HCT116 (cell line): ENCODE data around the gene LSAMP. TPM values are rescaled to one million over a fixed set of nuclear protein-coding genes. Genes with fewer than 3 reads are reported as not detected.

ENCODE experiments used
- ATAC-seq: fragments of 200-7000 bp; cut with Tn5 transposase; 2 replicates; pipeline ENCODE4 v1.9.1; 2020; ENCODE audit warnings: mild to moderate bottlenecking, moderate library complexity
- BruUV-seq: library from RNA; stranded (reverse); fragments of 400-500 nt; replicated peaks from 2 replicates; lab custom pipeline; 2021; lab: Mats Ljungman, UMichigan
- CTCF ChIA-PET: fragments of 300-600 bp; sonication (Branson Sonifier 250); formaldehyde crosslinking; loops from one replicate; lab custom pipeline; 2021; ENCODE audit warnings: antibody characterized with exemption; lab: Charles Lee
- POLR2A ChIA-PET: fragments of 300-600, 350-600 bp; sonication (Branson Sonifier 250); formaldehyde crosslinking; loops from one replicate; lab custom pipeline; 2021; ENCODE audit warnings: antibody characterized with exemption; lab: Charles Lee
- RAD21 ChIA-PET, 2 experiments: fragments of 300-600 bp; sonication (Branson Sonifier 250); formaldehyde crosslinking; loops; one replicate each; lab custom pipeline; 2023; ENCODE audit warnings: low total read pairs in 2 of 2; ENCODE audit not compliant: uncharacterized antibody in 2 of 2, unreplicated experiment in 2 of 2, low non-redundant PET in 1 of 2; lab: Charles Lee
- DNase-seq: peaks from one replicate; pipeline ENCODE4 v3.0.0-alpha.2; 2010; ENCODE audit warnings: low read depth, low spot score
- H2AFZ ChIP-seq: fragments of 200-600 bp; shearing (Covaris generic), sonication (generic); 2 replicates; pipeline ENCODE4 v1.6.1; 2017; ENCODE audit warnings: low read depth, mixed run types, mixed read lengths, antibody characterized with exemption, low read length; ENCODE audit not compliant: poor library complexity, severe bottlenecking
- H3K27ac ChIP-seq: 2 replicates; pipeline ENCODE4 v1.5.1; 2012; ENCODE audit warnings: low read depth, low read length
- H3K27me3 ChIP-seq: fragments of 200-600 bp; sonication (generic); 2 replicates; pipeline ENCODE4 v1.6.1; 2016; ENCODE audit warnings: mixed run types, low read length, mixed read lengths; ENCODE audit not compliant: insufficient read depth
- H3K36me3 ChIP-seq, 2 experiments: fragments of 200-500 bp in 1 of 2; fragments of 200-600 bp in 1 of 2; sonication (Bioruptor generic) in 1 of 2; sonication (generic) in 1 of 2; 2 replicates each; pipeline versions ENCODE4 v1.5.1 to v1.6.1; 2014 to 2016; ENCODE audit warnings: low read length in 2 of 2, inconsistent platforms in 1 of 2, mixed read lengths in 1 of 2, mixed run types in 1 of 2; ENCODE audit not compliant: insufficient read depth in 2 of 2, control insufficient read depth in 1 of 2
- H3K4me1 ChIP-seq, 2 experiments: fragments of 200-600 bp in 1 of 2; sonication (generic) in 1 of 2; 2 replicates each; pipeline versions ENCODE4 v1.5.1 to v1.6.1; 2012 to 2017; ENCODE audit warnings: low read length in 2 of 2, inconsistent platforms in 1 of 2, mild to moderate bottlenecking in 1 of 2, mixed read lengths in 1 of 2, mixed run types in 1 of 2, moderate library complexity in 1 of 2; ENCODE audit not compliant: insufficient read depth in 2 of 2, control insufficient read depth in 1 of 2
- H3K4me2 ChIP-seq: fragments of 200-600 bp; sonication (generic); 2 replicates; pipeline ENCODE4 v1.6.1; 2017; ENCODE audit warnings: mixed run types, low read length, mixed read lengths
- H3K4me3 ChIP-seq, 2 experiments: fragments of 200-600 bp in 1 of 2; sonication (generic) in 1 of 2; replicated peaks in 1 of 2; 2 replicates each; pipeline ENCODE4 v1.5.1; 2011 to 2016; ENCODE audit warnings: low read length in 2 of 2, control low read depth in 1 of 2, low read depth in 1 of 2, mild to moderate bottlenecking in 1 of 2, mixed read lengths in 1 of 2, mixed run types in 1 of 2
- H3K79me2 ChIP-seq: fragments of 200-600 bp; sonication (generic); 2 replicates; pipeline ENCODE4 v1.6.1; 2017; ENCODE audit warnings: mild to moderate bottlenecking, mixed run types, low read length, moderate library complexity, mixed read lengths; ENCODE audit not compliant: insufficient read depth
- H3K9ac ChIP-seq: fragments of 200-600 bp; sonication (generic); 2 replicates; pipeline ENCODE4 v1.6.1; 2016; ENCODE audit warnings: low read length, mixed read lengths
- H3K9me2 ChIP-seq: fragments of 200-600 bp; sonication (generic), shearing (Covaris generic); 2 replicates; pipeline ENCODE4 v1.6.1; 2017; ENCODE audit warnings: mixed run types, mild to moderate bottlenecking, moderate library complexity; ENCODE audit not compliant: insufficient read depth
- H3K9me3 ChIP-seq, 2 experiments: fragments of 200-500 bp in 1 of 2; fragments of 200-600 bp in 1 of 2; sonication (Bioruptor generic) in 1 of 2; sonication (generic) in 1 of 2; 2 replicates each; pipeline ENCODE4 v1.6.1; 2014 to 2017; ENCODE audit warnings: low read length in 2 of 2, mixed read lengths in 2 of 2, inconsistent platforms in 1 of 2, low read depth in 1 of 2, mild to moderate bottlenecking in 1 of 2, mixed run types in 1 of 2, moderate library complexity in 1 of 2; ENCODE audit not compliant: control insufficient read depth in 1 of 2, insufficient read depth in 1 of 2
- H4K20me1 ChIP-seq: fragments of 200-600 bp; sonication (generic), shearing (Covaris generic); 2 replicates; pipeline ENCODE4 v1.6.1; 2017; ENCODE audit warnings: mixed run types, mild to moderate bottlenecking, moderate library complexity; ENCODE audit not compliant: insufficient read depth
- CEBPB ChIP-seq: IDR thresholded peaks from 2 replicates; pipeline ENCODE4 v1.6.1; 2012; ENCODE audit warnings: low read depth
- EZH2 ChIP-seq: fragments of 200-600 bp; sonication (generic); IDR thresholded peaks from 2 replicates; pipeline ENCODE4 v1.6.1; 2017; ENCODE audit warnings: antibody characterized with exemption, mixed run types
- EZH2phosphoT487 ChIP-seq: fragments of 200-600 bp; IDR thresholded peaks from 2 replicates; pipeline ENCODE4 v1.6.1; 2018; ENCODE audit warnings: antibody characterized with exemption, borderline replicate concordance
- FOSL1 ChIP-seq: IDR thresholded peaks from 2 replicates; pipeline ENCODE4 v1.6.1; 2012; ENCODE audit warnings: low read depth
- JUND ChIP-seq: IDR thresholded peaks from 2 replicates; pipeline ENCODE4 v1.6.1; 2012
- POLR2A ChIP-seq: IDR thresholded peaks from 2 replicates; pipeline ENCODE4 v1.7.0; 2011; ENCODE audit warnings: borderline replicate concordance; ENCODE audit not compliant: insufficient read depth, insufficient read length; ENCODE audit errors: extremely low read depth
- POLR2AphosphoS5 ChIP-seq: IDR thresholded peaks from 2 replicates; pipeline ENCODE4 v1.6.1; 2011; ENCODE audit warnings: mild to moderate bottlenecking, low read depth, low read length, moderate library complexity
- RAD21 ChIP-seq: IDR thresholded peaks from 2 replicates; pipeline ENCODE4 v1.6.1; 2012; ENCODE audit warnings: low read depth, mild to moderate bottlenecking
- REST ChIP-seq: IDR thresholded peaks from 2 replicates; pipeline ENCODE4 v1.6.1; 2012; ENCODE audit warnings: low read depth
- SIN3A ChIP-seq: IDR thresholded peaks from 2 replicates; pipeline ENCODE4 v1.6.1; 2012; ENCODE audit warnings: low read depth
- SP1 ChIP-seq: IDR thresholded peaks from 2 replicates; pipeline ENCODE4 v1.6.1; 2012; ENCODE audit warnings: low read depth
- SRF ChIP-seq: IDR thresholded peaks from 2 replicates; pipeline ENCODE4 v1.6.1; 2012; ENCODE audit warnings: low read depth
- TCF7L2 ChIP-seq: IDR thresholded peaks from 2 replicates; pipeline ENCODE4 v1.7.0; 2011; ENCODE audit warnings: borderline replicate concordance, inconsistent platforms; ENCODE audit not compliant: insufficient read depth, insufficient read length; ENCODE audit errors: extremely low read depth
- YY1 ChIP-seq: IDR thresholded peaks from 2 replicates; pipeline ENCODE4 v1.6.1; 2011; ENCODE audit warnings: low read length, low read depth, moderate library complexity, mild to moderate bottlenecking; ENCODE audit not compliant: insufficient replicate concordance; ENCODE audit errors: extremely low read depth
- ZBTB33 ChIP-seq: IDR thresholded peaks from 2 replicates; pipeline ENCODE4 v1.6.1; 2011; ENCODE audit warnings: mild to moderate bottlenecking, low read length, moderate library complexity; ENCODE audit not compliant: insufficient replicate concordance; ENCODE audit errors: extremely low read depth
- ZNF274 ChIP-seq: fragments of 200-500 bp; sonication (Bioruptor generic); IDR thresholded peaks from 2 replicates; pipeline ENCODE4 v1.6.1; 2014; ENCODE audit warnings: mild to moderate bottlenecking, low read depth, low read length, inconsistent platforms
- intact Hi-C: fragments of 100-400 bp; cut with micrococcal nuclease; formaldehyde crosslinking; loops from 2 replicates; pipeline ENCODE4 v1.10.0; 2022
- total RNA-seq: library from RNA; stranded (reverse); gene quantifications from one replicate; pipeline ENCODE4 v1.2.1, GENCODE V29; 2021; ENCODE audit not compliant: unreplicated experiment
- TF ChIP-seq, protein P1 (sequence below), 3 experiments: fragments of 200-600 bp in 1 of 3; sonication (generic) in 1 of 3; IDR thresholded peaks in 2 of 3; conservative IDR thresholded peaks in 1 of 3; 2 replicates each; pipeline ENCODE4 v1.5.1; 2012 to 2017; ENCODE audit warnings: low read depth in 2 of 3, low read length in 2 of 3, antibody characterized with exemption in 1 of 3, borderline replicate concordance in 1 of 3, control low read depth in 1 of 3, mild to moderate bottlenecking in 1 of 3, mixed read lengths in 1 of 3, mixed run types in 1 of 3, moderate library complexity in 1 of 3; ENCODE audit not compliant: insufficient read depth in 1 of 3

LSAMP gene
- total RNA-seq, 1 experiment from 2014 or later: 0.25 TPM

DNA sequence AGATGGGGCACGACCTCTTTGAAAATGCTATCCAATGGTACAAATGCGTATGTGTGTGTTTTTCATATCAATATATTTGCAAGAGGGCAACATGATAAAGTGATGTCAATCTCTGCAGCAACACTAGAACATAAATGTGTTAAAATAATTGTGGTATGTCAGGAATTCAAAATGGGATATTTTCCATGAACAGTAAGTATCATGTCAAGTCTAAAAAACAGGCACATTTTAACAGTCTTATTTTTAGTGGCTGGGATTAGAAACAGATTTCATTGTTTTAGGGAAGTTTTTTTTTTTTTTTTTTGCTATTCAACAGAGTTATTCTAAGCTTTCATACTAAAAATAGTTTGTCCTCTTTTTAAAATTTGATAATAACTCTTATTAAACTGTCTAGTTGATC, 612.2 kb downstream of the LSAMP start:
- ATAC-seq: no peak
- Histone ChIP-seq H3K4me3 (no peak overlapping the region), H3K9ac (no peak overlapping the region), H3K9me3 (no peaks in the 10 kb centered on the region), H3K4me2 (no peak overlapping the region), H3K27ac (no peak overlapping the region), H3K36me3 (no peaks in the 10 kb centered on the region), H2AFZ (no peak overlapping the region), H3K4me1 (no peaks in the 10 kb centered on the region), H3K9me2 (no peaks in the 10 kb centered on the region), H3K27me3 (0 out of 2 replicates have a peak, but pooled peaks cover 4% of the 10 kb centered on the region), H4K20me1 (no peaks in the 10 kb centered on the region), H3K79me2 (no peaks in the 10 kb centered on the region)
- no TSS peak for BruUV-seq
- CTCF ChIA-PET: no interaction called here
- POLR2A ChIA-PET: no interaction called here
- DNase-seq: no peak
- TF ChIP-seq FOSL1 (no peak), YY1 (no peak), SIN3A (no peak), ZNF274 (no peak), CEBPB (no peak), EZH2 (no peak), POLR2A (no peak), SP1 (no peak), JUND (no peak), EZH2phosphoT487 (no peak), REST (no peak), RAD21 (no peak), ZBTB33 (no peak), POLR2AphosphoS5 (no peak), TCF7L2 (no peak), SRF (no peak)
- TF ChIP-seq, protein P1, sequence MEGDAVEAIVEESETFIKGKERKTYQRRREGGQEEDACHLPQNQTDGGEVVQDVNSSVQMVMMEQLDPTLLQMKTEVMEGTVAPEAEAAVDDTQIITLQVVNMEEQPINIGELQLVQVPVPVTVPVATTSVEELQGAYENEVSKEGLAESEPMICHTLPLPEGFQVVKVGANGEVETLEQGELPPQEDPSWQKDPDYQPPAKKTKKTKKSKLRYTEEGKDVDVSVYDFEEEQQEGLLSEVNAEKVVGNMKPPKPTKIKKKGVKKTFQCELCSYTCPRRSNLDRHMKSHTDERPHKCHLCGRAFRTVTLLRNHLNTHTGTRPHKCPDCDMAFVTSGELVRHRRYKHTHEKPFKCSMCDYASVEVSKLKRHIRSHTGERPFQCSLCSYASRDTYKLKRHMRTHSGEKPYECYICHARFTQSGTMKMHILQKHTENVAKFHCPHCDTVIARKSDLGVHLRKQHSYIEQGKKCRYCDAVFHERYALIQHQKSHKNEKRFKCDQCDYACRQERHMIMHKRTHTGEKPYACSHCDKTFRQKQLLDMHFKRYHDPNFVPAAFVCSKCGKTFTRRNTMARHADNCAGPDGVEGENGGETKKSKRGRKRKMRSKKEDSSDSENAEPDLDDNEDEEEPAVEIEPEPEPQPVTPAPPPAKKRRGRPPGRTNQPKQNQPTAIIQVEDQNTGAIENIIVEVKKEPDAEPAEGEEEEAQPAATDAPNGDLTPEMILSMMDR (IDR thresholded peaks at IDR 0.05 in 2 of 3, conservative IDR thresholded peaks at IDR 0.05 in 1 of 3; ENCODE audit: borderline replicate concordance in 1 of 3, insufficient read depth in 1 of 3, low read depth in 2 of 3, low read length in 2 of 3): no peak
- intact Hi-C loops: loop anchor here (10.0 kb wide), 1 partner anchor 922 kb away; no protein-coding TSS in a partner anchor
- RAD21 ChIA-PET: no interaction called here
